Activated CD8-positive, alpha-beta memory T cell treated with anti-CD3 and anti-CD28 coated beads for 24 hours (primary cell): Measurements from ENCODE around the gene CLMN.

ENCODE experiments used
- DNase-seq: peaks from one replicate; pipeline ENCODE4 v3.0.0-alpha.2; 2020

Gene CLMN

DNA sequence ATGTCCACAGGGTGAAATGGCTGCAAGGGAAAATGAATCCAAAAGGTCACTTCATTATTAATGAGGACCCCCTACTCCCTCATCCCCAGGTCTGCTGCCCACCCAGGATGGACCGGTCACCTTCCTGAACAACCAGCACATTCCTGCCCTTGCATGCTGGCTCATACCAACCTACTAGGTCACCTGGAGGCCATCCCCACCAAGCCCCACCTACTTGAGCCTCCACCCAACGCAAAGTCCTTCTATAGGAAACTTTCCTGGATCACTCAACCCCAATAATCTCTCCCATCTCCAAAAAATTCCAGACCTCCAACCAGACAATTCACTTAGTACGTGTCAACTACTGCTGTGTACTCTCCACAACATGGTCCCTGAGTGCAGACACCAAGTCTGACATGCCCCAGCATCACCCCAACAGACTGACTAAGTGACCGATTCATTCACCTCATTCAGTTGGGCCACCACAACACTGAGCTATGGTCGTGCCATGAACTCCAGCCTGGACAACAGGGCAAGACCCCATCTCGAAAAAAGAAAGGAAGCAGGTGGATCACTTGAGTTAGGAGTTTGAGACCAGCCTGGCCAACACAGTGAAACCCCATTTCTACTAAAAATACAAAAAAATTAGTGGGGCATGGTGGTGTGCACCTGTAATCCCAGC is 18.1 kb downstream of the CLMN start:
- no peak for DNase-seq

DNA sequence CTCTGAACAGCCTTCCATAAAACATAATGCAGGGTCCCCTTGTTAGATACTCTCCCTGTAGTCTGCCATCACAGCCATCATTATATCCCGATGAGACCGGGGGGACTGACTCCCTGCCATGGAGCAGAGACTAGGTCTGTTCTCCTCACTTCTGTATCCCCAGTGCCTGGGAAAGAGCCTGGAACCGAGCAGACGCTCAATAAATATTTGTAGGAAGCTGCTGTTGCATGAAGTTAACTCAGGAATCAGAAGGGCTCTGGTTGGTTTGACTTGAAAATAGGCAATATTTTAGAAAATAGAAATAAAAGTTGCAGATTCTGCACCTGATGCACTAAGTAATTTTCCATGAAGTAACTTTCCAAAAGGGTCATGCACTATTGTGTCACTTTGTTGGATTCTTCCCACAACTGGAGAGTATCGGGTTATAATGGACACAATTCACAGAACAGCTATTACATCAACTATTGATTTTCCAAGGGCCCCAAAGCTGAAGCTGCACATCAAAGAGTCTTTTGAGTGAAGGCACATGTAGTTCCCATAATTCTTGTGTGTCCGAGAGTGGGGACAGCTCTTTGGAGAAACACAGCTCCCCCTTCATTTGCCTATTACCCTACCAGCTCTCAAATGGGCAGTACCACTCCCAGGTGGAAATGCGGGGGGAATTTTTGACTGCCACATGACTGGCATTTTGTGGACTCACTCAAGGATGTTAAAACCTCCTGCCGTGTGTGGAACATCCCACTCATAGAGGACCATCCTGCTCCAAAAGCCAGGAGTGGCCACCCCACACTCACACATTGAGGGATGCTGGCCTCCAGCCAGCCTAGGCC is 18.8 kb downstream of the CLMN start:
- DNase-seq = no peak

DNA sequence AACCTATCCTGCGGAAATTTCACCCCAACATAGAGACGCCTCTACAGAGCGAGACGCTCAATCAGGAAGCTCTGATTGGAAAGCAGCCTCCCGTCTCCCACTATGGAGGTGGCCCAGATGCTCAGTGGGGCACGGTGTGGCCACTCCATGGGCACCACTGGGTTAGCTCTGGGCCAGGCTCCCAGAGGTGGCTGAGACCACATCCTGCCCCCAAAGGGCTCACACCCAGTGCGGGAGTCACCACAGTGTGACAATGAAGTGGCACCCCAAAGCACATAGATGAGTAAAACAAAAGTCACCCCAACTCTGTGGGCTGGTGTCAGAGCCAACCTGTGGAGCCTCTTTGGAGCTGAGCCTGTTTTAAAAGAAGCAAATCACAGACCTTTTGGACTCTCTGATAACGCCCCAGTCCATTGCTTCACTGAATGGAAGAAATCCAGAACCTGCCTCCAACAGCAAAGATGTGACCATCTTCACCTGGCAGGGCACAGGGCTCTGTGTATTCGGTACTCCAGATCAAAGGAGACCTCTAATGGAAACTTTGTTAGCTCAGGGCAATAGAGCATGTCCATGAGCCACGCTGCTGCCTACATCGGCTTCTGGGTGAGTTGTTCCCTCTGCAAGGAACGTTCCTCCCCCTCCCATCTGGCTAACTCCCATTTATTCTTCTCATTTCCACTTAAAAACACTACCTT is 19.6 kb downstream of the CLMN start:
- DNase-seq = no peak

- DNase-seq = no peak
These were observed 20.4 kb downstream of the CLMN start for GRCh38 chr14:95299271-95299670.

- DNase-seq = no peak
These were observed 21.9 kb downstream of the CLMN start for GRCh38 chr14:95297832-95298231.

DNA sequence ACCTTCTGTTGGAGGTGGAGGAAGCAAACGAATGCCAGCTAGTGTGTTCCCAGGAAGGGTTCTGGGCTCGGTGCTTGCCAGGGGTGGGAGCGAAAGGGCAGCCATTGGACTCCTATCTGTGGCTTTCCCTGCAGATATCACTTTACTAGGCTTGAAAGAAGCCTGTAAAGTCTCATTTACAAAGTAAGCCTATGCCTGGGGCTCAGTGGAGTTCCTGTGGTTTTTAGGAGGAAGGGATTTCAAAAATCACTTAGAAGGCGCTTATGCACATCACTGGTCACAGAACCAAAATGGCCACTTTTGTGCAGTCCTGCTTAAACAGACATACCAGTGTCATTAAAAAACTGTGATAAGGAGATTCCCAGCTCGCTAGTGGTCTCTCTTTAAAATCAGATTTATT is 22.7 kb downstream of the CLMN start:
- DNase-seq = no peak

DNA sequence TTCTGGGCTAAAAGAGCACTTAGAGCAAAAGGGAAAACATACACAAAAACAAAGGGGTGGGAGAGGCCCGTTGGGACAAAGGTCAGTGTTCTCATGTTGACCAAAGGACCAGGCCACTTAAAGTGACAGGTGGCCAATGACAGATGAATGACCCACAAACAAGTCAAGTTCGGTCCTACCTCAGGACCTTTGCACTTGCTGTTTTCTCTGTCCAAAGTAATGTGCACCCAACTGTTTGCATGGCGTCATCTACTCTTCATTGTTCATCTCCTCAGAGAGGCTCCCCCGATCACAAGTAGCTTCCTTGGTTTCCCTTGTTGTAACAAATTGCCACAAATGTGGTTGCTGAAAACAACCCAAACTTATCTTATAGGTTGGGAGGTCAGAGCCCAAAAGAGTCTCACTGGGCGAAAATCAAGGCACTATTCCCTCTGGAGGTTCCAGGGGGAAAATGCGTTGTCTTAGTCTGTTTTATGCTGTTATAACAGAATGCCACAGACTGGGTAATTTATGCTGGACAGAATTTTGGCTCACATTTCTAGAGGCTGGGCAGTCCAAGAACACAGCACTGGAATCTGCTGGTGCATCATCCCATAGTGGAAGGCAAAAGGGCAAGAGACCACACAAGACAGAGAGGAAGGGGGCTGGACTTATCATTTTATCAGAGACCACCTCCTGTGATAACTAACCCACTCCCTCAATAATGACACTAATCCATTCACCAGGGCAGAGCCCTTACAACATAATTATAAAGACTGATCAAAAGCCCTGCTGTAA is 23.9 kb downstream of the CLMN start:
- no peak for DNase-seq

GRCh38 chr14:95294834-95295599 is 24.7 kb downstream of the CLMN start:
- no peak for DNase-seq

DNA sequence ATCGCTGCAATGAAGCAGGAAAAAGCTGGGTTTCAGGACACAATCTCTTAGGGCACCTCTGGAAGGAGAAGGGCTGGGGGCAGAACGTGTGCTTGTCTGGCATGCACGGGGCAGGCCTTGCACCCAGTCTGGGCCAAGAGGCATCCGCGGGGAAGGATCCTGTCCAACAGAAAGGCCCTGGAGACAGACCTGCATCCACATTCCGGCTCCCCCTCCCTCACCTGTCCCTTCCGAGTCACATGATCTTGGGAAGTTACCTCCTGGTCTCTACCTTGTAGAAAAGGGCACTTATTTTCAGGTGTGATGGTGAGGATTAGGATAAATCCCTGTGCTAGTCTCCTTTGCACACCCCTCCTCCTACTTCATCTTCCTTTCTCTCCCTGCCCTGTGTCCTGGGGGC is 25.4 kb downstream of the CLMN start:
- no peak for DNase-seq

- no peak for DNase-seq
These were observed 26.3 kb downstream of the CLMN start for GRCh38 chr14:95293449-95293848.

GRCh38 chr14:95292660-95293425 is 26.9 kb downstream of the CLMN start:
- DNase-seq = no peak

- DNase-seq = no peak
These were observed 27.7 kb downstream of the CLMN start for GRCh38 chr14:95291859-95292542.

DNA sequence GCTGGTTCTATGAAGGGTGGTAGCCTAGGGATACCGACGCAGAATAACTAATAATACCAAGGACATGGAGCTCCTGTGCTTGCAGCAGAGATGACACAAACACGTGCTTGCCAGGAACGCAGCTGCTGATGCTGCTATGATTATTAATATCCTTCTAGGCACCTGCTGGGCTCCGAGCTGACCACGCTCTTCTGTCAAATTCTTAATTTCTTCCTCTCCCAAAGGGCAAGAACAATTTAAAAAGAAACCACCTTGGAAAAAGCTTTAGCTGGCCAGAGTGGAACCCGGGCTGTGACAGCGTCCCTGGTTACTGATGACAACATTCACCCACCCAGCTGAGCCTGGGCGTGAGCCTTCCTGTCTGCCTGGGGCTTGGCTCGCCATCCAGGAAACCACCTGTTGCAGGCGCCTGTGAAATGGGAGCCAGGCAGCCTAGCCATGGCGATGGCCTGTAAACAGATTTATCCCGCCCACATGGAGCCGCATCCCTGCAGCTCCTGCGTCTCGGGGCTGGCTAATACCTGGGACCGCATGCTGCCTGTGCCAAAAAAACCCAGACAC is 28.8 kb downstream of the CLMN start:
- DNase-seq = no peak

GRCh38 chr14:95290021-95290420 is 29.7 kb downstream of the CLMN start:
- no peak for DNase-seq

DNA sequence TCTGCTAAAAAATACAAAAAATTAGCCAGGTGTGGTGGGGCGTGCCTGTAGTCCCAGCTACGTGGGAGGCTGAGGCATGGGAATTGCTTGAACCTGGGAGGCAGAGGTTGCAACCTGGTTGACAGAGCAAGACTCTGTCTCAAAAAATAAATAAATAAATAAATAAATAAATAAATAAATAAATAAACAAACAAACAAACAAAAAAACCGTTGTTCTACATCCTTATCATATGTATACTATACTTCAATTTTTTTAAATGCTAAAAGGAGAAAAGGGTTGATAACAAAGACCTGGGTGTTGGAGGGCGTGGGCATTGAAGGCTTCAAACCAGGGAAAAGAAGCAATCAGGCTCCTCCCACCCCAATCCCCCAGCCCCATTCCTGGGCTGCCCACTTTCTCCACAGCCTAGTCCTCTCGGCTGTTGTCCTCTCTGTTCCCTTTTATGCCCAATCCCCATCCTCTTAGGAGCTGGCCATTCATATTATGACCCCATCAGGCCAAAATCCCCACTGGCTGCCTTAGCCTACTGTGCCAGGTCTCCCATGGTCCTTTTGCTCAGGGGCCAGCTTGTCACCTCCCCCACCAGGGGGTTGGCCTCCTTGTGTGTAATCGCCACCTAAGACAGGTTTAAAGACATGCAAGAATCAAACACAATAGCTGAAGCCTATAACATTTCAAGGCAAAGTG is 30.2 kb downstream of the CLMN start:
- DNase-seq = no peak

GRCh38 chr14:95288672-95289322 is 30.9 kb downstream of the CLMN start:
- no peak for DNase-seq

DNA sequence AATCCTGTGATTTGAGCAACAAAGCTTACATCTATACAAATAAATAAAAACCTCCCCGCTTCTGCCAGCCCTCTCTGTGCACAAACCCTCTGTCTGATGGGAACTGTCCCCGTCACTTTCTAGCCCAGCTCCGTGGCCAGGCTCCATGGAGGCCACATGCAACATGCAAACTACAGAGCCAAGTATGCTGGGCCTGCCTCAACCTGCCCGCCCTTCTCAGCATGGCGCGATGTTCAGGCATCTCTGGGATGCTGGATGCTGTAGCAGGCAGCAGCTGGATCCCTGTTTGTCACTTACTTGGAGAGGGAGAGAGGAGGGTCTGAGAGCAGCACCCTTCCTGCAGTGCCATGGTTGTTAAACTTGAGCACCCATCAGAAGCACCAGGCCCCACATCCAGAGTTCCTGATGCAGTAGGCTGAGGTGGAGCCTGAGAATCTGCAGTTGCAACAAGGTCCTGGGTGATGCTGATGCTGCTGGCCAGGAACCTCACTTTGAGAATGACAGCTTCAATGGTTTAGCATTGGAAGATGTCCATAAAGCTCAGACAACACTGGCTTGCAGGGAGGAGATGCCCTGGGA is 32.4 kb downstream of the CLMN start:
- DNase-seq = no peak

GRCh38 chr14:95286645-95287044 is 33.1 kb downstream of the CLMN start:
- DNase-seq = no peak

- DNase-seq = no peak
These were observed 34.1 kb downstream of the CLMN start for GRCh38 chr14:95285566-95285965.
